SU-DHL-6 (cell line): ENCODE measurements around the gene EDAR.

Source experiments
- H2AFZ ChIP-seq: fragments of 200-600 bp; sonication (generic); 2 replicates; pipeline ENCODE4 v1.6.1; 2014; ENCODE audit warnings: low read depth, mild to moderate bottlenecking, moderate library complexity, mixed read lengths, antibody characterized with exemption, low read length; ENCODE audit not compliant: severe bottlenecking
- H3F3A ChIP-seq: fragments of 200-600 bp; shearing (Covaris generic); 2 replicates; pipeline ENCODE4 v1.6.0; 2016; ENCODE audit warnings: antibody characterized with exemption, mild to moderate bottlenecking; ENCODE audit not compliant: insufficient read depth
- H3K27ac ChIP-seq: fragments of 200-600 bp; sonication (generic); 2 replicates; pipeline ENCODE4 v1.5.1; 2016; ENCODE audit warnings: low read depth, mild to moderate bottlenecking, low read length, moderate library complexity, mixed read lengths
- H3K27me3 ChIP-seq: fragments of 200-600 bp; sonication (generic), shearing (Covaris generic); 2 replicates; pipeline ENCODE4 v1.6.0; 2014; ENCODE audit warnings: mild to moderate bottlenecking, low read length
- H3K36me3 ChIP-seq: fragments of 200-600 bp; sonication (generic); 2 replicates; pipeline ENCODE4 v1.6.1; 2014; ENCODE audit warnings: mild to moderate bottlenecking, low read length, mixed read lengths
- H3K4me2 ChIP-seq: fragments of 300-600, 200-600 bp; shearing (Covaris generic), sonication (generic); 2 replicates; pipeline ENCODE4 v1.6.0; 2014; ENCODE audit warnings: low read length, low read depth, mild to moderate bottlenecking; ENCODE audit not compliant: poor library complexity, severe bottlenecking
- H3K4me3 ChIP-seq: fragments of 200-600 bp; sonication (generic); 2 replicates; pipeline ENCODE4 v1.5.1; 2014; ENCODE audit warnings: antibody characterized with exemption, low read length, mild to moderate bottlenecking, mixed read lengths; ENCODE audit not compliant: insufficient read depth, poor library complexity, severe bottlenecking
- H3K79me2 ChIP-seq: fragments of 200-600 bp; sonication (generic); 2 replicates; pipeline ENCODE4 v1.6.1; 2014; ENCODE audit warnings: mild to moderate bottlenecking, low read length, moderate library complexity; ENCODE audit not compliant: insufficient read depth
- H3K9ac ChIP-seq: fragments of 200-600 bp; sonication (generic); 2 replicates; pipeline ENCODE4 v1.7.0; 2014; ENCODE audit warnings: mild to moderate bottlenecking, low read length
- H3K9me2 ChIP-seq: fragments of 200-600 bp; sonication (generic); replicated peaks from 2 replicates; pipeline ENCODE4 v1.6.1; 2014; ENCODE audit warnings: low read length; ENCODE audit not compliant: insufficient read depth
- H3K9me3 ChIP-seq: fragments of 200-600 bp; sonication (generic); 2 replicates; pipeline ENCODE4 v1.6.1; 2014; ENCODE audit warnings: low read length, mixed read lengths; ENCODE audit not compliant: insufficient read depth
- H4K20me1 ChIP-seq: fragments of 200-600 bp; sonication (generic); 2 replicates; pipeline ENCODE4 v1.6.1; 2014; ENCODE audit warnings: low read depth, mild to moderate bottlenecking, antibody characterized with exemption, low read length, moderate library complexity, mixed read lengths
- CTCF ChIP-seq: fragments of 200-600 bp; sonication (generic); IDR thresholded peaks from one replicate; pipeline ENCODE4 v1.5.1; 2017; ENCODE audit warnings: antibody characterized with exemption, mild to moderate bottlenecking, low read length, moderate library complexity; ENCODE audit not compliant: insufficient read depth, poor library complexity, severe bottlenecking
- EZH2phosphoT487 ChIP-seq: fragments of 200-600 bp; sonication (generic), shearing (Covaris generic); conservative IDR thresholded peaks from 2 replicates; pipeline ENCODE4 v1.6.1; 2018; ENCODE audit warnings: mild to moderate bottlenecking, antibody characterized with exemption, low read length, moderate library complexity, mixed read lengths

The EDAR gene

GRCh38 chr2:108917526-108917925, 71.5 kb downstream of the EDAR start:
- Histone ChIP-seq H3K4me2 (no peak overlapping the region), H3F3A (no peaks in the 10 kb centered on the region), H3K36me3 (no peaks in the 10 kb centered on the region), H3K9ac (no peak overlapping the region), H2AFZ (no peak overlapping the region), H3K4me3 (no peak overlapping the region), H3K9me2 (no peaks in the 10 kb centered on the region), H4K20me1 (no peaks in the 10 kb centered on the region), H3K27ac (no peak overlapping the region), H3K27me3 (no peaks in the 10 kb centered on the region), H3K9me3 (no peaks in the 10 kb centered on the region), H3K79me2 (no peaks in the 10 kb centered on the region)
- no peak for TF ChIP-seq EZH2phosphoT487
- TF ChIP-seq CTCF = no peak

GRCh38 chr2:108916796-108917421, 72.1 kb downstream of the EDAR start:
- Histone ChIP-seq H3K4me3 (no peak overlapping the region), H3K27me3 (no peaks in the 10 kb centered on the region), H3K9me3 (no peaks in the 10 kb centered on the region), H3K36me3 (no peaks in the 10 kb centered on the region), H3K79me2 (no peaks in the 10 kb centered on the region), H4K20me1 (no peaks in the 10 kb centered on the region), H3F3A (no peaks in the 10 kb centered on the region), H3K27ac (no peak overlapping the region), H2AFZ (no peak overlapping the region), H3K9me2 (no peaks in the 10 kb centered on the region), H3K9ac (no peak overlapping the region), H3K4me2 (no peak overlapping the region)
- TF ChIP-seq EZH2phosphoT487 (no peak), CTCF (no peak)

- TF ChIP-seq CTCF = no peak
- no peak for TF ChIP-seq EZH2phosphoT487
- Histone ChIP-seq H3K36me3 (no peaks in the 10 kb centered on the region), H3K4me3 (no peak overlapping the region), H3K9ac (no peak overlapping the region), H2AFZ (no peak overlapping the region), H3F3A (no peaks in the 10 kb centered on the region), H3K9me2 (no peaks in the 10 kb centered on the region), H3K27ac (no peak overlapping the region), H3K27me3 (no peaks in the 10 kb centered on the region), H3K79me2 (no peaks in the 10 kb centered on the region), H4K20me1 (no peaks in the 10 kb centered on the region), H3K4me2 (no peak overlapping the region), H3K9me3 (no peaks in the 10 kb centered on the region)
Measured at GRCh38 chr2:108916122-108916795, 72.8 kb downstream of the EDAR start.
